ENCODE results near the gene APOBEC3H.
A peak's percentile ranks its signal among the peaks of the same experiment; 100 is the strongest.

Gene APOBEC3H

GRCh38 chr22:39115570-39115969 is 18.5 kb downstream of the APOBEC3H start:
- no peak for DNase-seq (ENCODE audit: extremely low spot score)
- TF ChIP-seq, protein P1, sequence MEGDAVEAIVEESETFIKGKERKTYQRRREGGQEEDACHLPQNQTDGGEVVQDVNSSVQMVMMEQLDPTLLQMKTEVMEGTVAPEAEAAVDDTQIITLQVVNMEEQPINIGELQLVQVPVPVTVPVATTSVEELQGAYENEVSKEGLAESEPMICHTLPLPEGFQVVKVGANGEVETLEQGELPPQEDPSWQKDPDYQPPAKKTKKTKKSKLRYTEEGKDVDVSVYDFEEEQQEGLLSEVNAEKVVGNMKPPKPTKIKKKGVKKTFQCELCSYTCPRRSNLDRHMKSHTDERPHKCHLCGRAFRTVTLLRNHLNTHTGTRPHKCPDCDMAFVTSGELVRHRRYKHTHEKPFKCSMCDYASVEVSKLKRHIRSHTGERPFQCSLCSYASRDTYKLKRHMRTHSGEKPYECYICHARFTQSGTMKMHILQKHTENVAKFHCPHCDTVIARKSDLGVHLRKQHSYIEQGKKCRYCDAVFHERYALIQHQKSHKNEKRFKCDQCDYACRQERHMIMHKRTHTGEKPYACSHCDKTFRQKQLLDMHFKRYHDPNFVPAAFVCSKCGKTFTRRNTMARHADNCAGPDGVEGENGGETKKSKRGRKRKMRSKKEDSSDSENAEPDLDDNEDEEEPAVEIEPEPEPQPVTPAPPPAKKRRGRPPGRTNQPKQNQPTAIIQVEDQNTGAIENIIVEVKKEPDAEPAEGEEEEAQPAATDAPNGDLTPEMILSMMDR (IDR thresholded peaks at IDR 0.05; ENCODE audit: control extremely low read depth, extremely low read depth, low read depth, missing control alignments): no peak
- CTCF ChIA-PET: interaction anchor here (1.2 kb wide), 1 partner anchor 10 kb away, joined by 3 read pairs; no protein-coding TSS in a partner anchor
- POLR2A ChIA-PET: interaction anchor here (0.6 kb wide), 1 partner anchor 373 kb away, joined by 3 read pairs; no protein-coding TSS in a partner anchor

DNA sequence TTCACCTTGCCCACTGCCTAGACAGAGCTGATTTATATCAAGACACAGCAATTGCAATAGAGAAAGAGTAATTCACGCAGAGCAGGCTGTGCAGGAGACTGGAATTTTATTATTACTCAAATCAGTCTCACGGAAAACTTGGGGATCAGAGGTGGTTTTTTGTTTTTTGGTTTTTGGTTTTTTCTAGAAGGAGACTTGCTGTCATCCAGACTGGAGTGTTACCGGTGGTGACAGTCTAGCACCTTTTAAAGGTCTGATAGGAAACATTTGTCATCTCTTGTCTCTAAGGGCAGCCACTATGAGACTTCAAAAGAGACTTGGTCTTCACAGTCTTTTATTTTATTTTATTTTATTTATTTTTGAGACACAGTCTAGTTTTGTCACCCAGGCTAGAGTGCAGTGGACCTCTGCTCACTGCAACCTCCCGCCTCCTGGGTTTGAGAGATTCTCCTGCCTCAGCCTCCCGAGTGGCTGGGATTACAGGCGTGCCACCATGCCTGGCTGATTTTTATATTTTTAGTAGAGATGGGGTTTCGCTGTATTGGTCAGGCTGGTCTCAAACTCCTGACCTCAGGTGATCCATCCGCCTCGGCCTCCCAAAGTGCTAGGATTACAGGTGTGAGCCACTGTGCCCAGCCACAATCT is 19.1 kb downstream of the APOBEC3H start:
- CTCF ChIA-PET: interaction anchor here (1.2 kb wide), 1 partner anchor 10 kb away, joined by 3 read pairs; no protein-coding TSS in a partner anchor
- TF ChIP-seq, protein P1 (IDR thresholded peaks at IDR 0.05; ENCODE audit: control extremely low read depth, extremely low read depth, low read depth, missing control alignments): no peak
- POLR2A ChIA-PET: interaction anchor here (0.6 kb wide), 1 partner anchor 373 kb away, joined by 3 read pairs; no protein-coding TSS in a partner anchor
- DNase-seq (ENCODE audit: extremely low spot score): no peak

GRCh38 chr22:39117585-39118191 is 20.6 kb downstream of the APOBEC3H start:
- DNase-seq (ENCODE audit: extremely low spot score): peak; percentile 72
- ChIA-PET POLR2A (no interaction called here), CTCF (interaction anchor here (0.7 to 2.3 kb wide), 10 partner anchors 9 to 384 kb away, joined by 3 to 10 read pairs (median 4); partner anchors contain the start of gene MIEF1)
- TF ChIP-seq, protein P1 (IDR thresholded peaks at IDR 0.05; ENCODE audit: control extremely low read depth, extremely low read depth, low read depth, missing control alignments): peak; percentile 62

GRCh38 chr22:39120983-39121382 is 23.9 kb downstream of the APOBEC3H start:
- POLR2A ChIA-PET: no interaction called here
- no peak for DNase-seq (ENCODE audit: extremely low spot score)
- CTCF ChIA-PET: interaction anchor here (0.8 to 1.1 kb wide), 2 partner anchors 28 to 169 kb away, joined by 3 to 4 read pairs; no protein-coding TSS in a partner anchor
- TF ChIP-seq, protein P1 (IDR thresholded peaks at IDR 0.05; ENCODE audit: control extremely low read depth, extremely low read depth, low read depth, missing control alignments): no peak

DNA sequence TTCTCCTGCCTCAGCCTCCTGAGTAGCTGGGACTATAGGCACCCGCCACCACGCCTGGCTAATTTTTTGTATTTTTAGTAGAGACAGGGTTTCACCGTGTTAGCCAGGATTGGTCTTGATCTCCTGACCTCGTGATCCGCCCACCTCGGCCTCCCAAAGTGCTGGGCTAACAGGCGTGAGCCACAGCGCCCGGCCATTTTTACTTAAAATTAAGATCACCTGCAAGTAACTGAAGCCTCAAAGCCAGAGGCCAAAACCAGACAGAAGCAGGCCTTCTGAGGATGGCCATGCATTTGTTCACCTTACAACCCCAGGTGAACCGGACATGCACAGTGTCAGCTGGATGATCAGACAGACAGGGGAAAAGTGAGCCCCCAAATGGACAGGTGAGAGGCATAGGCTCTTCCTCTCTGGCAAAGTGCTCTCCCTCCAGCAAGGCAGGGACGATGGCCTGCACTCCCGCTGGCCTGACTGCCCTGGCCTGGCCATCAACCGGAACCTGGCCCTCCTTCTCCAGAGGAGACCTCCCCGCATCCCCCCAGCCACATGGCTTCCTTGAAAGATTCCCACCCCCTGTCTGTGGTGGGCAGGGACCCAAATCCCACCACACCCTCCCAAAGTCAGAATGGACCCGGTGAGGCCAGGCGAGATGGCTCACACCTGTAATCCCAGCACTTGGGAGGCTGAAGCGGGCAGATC is 25.9 kb downstream of the APOBEC3H start:
- DNase-seq (ENCODE audit: extremely low spot score): peak; percentile 7
- POLR2A ChIA-PET: no interaction called here
- TF ChIP-seq, protein P1 (IDR thresholded peaks at IDR 0.05; ENCODE audit: control extremely low read depth, extremely low read depth, low read depth, missing control alignments): no peak
- CTCF ChIA-PET: interaction anchor here (1.0 to 1.9 kb wide), 2 partner anchors 116 to 253 kb away, joined by 3 to 5 read pairs; no protein-coding TSS in a partner anchor

Measured in GM10248 (cell line).